GM21390 (cell line): Measurements from ENCODE around the gene CLTC.
"Not testable (repeated sequence)": the region's sequence is repeated elsewhere in the genome, so short reads cannot be mapped to it uniquely, and the experiment has no call there.

Experiments
- ATAC-seq: cut with Tn5 transposase; IDR thresholded peaks from one replicate; pipeline ENCODE4 v1.9.1; 2021; ENCODE audit not compliant: unreplicated experiment

The CLTC gene

GRCh38 chr17:59619298-59620063, at the start of gene CLTC:
TSS of gene CLTC (plus strand) at chr17:59619895. CDS start at chr17:59620132, 237 bp downstream.
- peak; percentile 71 for ATAC-seq

- ATAC-seq, result no peak
These were observed 47.3 kb upstream of the CLTC start for GRCh38 chr17:59572301-59572924.

GRCh38 chr17:59584168-59584567, 35.5 kb upstream of the CLTC start:
- ATAC-seq, result not testable (repeated sequence)

DNA sequence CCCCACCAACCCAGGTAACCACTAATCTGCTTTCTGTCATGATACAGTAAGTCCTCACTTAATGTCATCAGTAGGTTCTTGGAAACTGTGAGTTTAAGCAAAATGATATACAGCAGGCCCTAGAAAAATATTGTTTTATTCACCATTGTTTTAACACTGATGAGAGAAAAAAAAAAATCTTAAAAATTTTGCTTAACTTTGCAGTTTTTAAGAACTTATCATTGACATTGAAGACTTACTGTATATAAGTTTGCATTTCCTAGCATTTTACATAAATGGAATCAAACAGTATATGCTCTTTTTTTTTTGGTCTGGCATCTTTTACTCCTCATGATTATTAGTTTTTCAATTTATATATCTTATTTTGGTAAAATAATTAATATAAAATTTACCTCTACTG, 19.5 kb upstream of the CLTC start:
- no peak for ATAC-seq

DNA sequence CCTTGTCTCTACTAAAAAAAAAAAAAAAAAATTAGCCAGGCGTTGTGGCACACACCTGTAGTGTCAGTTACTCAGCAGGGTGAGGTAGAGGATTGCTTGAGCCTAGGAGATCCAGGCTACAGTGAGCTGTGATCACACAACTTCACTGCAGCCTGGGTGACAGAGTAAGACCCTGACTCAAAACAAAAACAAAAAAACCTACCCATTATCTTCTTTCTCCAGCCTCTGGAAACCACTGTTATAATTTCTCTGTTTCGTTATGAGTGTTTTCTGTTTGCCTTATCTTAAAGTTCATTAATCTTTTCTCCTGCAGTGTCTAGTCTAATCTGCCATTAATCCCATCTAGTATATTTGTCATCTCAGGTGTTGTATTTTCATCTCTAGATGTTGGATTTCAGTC, 18.6 kb upstream of the CLTC start:
- no peak for ATAC-seq

DNA sequence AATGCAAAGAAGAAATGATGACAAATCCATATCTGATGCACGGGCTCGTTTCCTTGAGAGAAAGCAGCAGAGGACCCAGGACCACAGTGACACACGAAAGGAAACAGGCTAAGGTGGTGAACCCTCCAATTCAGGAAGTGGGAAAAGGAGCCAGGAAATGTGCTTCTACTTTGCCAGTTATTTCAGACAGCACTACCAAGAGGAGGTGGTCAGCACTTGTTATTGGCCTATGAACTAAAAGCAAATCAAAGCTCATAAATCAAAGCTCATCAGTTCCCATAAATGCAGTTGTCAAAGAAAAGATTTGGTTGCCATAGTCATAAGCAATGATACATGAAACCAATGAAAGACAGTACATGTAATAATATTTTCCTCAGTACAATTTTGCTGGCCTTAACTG, 12.6 kb upstream of the CLTC start:
- no peak for ATAC-seq

- ATAC-seq, result no peak
These were observed 11.8 kb upstream of the CLTC start for GRCh38 chr17:59607817-59608403.

DNA sequence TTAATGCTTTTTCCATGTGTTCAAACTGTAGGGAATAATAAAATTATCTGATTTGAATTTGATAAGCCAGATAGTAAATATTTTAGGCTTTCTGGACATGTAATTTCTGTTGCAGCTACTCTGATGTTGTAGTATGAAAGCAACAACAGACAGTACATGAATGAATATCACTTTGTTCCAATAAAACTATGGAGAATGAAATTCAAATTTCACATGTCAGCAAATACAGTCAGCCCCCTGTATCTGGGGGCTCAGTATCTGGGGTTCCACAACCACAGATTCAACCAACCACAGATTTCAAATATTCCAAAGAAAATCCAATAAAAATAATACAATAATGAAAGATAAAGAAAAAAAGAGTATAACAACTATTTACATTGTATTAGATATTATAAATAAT, 8.2 kb upstream of the CLTC start:
- ATAC-seq, result no peak

DNA sequence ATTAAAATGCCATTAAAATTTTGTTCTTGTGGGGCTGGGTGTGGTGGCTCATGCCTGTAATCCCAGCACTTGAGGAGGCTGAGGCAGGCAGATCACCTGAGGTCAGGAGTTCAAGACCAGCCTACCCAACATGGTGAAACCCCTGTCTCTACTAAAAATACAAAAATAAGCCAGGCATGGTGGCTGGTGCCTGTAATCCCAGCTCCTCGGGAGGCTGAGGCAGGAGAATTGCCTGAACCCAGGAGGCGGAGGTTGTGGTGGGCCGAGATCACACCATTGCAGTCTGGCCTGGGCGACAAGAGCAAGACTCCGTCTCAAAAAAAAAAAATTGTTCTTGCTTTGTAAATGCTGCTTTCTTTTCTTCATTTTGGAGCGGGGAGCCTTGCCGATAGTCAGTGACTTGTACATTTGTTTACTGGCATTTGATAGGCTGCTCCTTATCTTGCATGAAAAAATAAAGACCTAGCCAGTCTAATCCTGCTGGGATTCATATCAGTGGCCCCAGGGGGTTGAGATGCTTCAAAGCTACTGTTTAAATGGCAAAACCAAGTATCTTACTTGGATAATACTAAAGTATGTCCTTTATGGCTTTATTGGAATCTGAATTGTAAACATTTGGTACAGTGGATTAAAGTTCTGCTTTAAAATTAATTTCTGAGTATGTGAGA, 3.3 kb upstream of the CLTC start:
- ATAC-seq, result no peak

DNA sequence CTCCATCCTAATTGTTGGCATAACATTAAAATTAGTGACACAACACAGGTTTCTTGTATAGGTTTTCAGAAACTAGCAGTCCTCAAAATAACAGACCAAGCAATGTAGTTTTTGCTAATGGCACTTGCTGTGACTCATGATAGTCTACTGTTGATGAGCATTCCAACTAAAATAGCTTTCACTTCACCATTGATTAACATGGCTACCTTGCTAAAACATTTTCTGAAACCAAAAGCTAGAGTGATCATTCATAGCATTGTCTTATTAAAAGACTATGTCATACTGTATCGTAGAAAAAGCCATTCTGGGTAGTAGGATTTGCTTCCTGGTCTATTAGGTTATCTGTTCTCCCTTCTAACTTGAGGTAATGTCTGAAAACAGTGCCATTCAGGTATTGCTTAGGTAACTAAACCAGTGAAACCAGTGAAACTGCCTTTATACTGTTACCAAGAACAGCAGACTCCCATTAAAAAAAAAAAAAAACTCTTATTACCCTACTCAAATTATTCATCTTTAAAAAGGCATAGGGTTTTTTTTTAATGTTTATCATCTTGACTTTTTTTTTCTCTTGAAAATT, 2.5 kb upstream of the CLTC start:
- no peak for ATAC-seq

- ATAC-seq, result no peak
These were observed 729 bp upstream of the CLTC start for GRCh38 chr17:59619035-59619297.

DNA sequence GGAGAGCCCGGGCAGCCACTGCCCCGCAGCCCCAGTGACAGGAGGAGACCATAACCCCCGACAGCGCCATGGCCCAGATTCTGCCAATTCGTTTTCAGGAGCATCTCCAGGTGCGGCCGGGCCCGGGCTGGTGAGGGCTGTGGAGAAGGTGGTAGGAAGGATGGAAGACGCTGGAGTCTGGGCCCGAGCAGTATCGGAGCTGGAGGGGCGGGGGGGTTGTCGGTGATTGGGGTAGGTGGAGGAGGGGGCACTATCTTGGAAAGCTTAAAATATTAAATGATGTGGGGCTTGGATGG, 317 bp downstream of the CLTC start:
- ATAC-seq, result no peak

DNA sequence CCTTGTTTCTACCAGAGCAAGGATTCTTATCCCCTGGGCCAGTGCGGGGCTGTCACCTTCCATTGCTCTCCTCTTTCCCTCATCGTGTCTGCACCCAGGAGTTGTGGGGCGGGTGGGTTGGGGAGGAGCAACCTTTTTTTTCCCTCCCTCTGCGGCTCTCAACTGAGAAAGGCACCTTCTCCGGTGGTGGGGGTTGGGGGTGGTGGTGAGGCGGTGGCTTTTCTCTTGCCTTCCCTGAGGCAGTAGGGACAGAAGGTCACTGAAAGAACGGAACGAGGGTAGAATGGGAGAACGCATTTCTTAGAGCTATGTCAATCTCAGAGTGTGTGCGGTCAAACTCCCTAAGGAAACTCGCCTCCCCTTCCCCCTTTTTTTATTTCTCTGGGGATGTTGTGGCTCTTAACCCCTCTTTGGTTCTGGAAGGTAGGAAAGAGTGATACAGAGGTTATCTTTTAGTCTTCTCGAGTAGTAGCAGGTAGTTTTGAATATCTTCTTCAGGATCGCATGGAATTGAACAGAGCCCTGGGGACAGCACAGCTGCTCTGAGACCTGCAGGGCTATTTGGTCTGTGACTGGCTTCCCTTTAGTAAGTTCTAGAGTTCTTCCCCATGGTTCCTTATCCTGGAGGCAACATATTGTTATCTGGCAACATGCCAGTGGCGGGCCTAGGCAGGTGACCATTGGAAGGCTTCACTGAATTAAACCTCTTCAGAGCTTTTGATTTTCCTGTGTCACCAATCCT, 994 bp downstream of the CLTC start:
- no peak for ATAC-seq

GRCh38 chr17:59621771-59622170, 2.1 kb downstream of the CLTC start:
- no peak for ATAC-seq

DNA sequence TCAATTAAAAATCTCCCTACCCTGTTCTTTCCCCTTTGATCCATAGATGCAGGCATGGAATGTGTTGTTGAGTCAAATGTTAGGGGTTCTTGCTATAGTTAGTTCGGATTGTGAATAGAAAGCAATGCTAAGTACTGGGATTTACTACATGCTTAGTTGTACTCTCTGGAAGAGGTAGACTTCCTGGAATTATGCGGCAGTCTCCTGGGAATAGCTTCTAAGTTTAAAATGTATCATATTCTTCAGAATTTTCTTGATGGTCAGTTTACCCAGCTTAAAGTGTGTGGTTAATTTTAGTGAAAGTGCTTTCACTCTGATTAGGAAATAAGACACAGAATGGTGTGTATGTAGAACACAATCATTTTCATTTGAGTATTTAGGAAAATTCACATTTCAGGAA, 3.5 kb downstream of the CLTC start:
- ATAC-seq, result no peak

DNA sequence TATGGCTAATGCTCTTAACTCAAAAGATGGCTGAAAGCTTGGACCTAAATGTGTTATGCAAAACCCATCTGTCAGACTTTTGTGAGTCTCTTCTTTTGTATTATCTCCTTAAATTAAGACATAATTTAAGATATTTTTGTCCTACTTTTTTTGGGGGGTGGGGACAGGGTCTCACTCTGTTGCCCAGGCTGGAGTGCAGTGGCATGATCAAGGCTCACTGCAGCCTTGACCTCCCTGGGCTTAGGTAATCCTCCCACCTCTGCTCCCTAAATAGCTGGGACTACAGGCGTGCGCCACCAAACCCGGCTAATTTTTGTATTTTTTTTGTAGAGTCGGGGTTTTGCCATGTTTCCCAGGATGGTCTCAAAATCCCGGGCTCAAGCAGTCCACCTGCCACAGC, 7.1 kb downstream of the CLTC start:
- ATAC-seq, result no peak

- ATAC-seq, result no peak
These were observed 7.6 kb downstream of the CLTC start for GRCh38 chr17:59627274-59627673.

DNA sequence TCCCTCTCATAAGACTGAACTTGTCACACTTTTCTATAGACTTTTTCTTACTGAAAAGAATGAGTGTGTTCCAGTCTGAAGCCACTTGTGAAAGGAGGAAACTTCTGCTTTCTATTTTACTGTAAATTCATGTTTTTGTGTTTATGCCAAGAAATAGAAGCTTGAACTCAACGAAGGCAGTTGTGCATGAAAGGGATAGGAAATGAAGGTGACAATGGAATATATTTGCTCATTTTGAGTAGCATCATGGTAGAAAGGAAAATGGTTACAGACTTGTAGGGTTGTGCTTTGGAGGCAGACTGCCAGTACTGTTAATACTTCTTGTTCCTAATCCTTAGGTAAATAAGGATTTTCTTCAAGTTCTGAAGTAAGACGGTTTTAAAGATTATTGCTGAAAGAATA, 8.1 kb downstream of the CLTC start:
- no peak for ATAC-seq

GRCh38 chr17:59629174-59629573, 9.5 kb downstream of the CLTC start:
- ATAC-seq, result no peak

- ATAC-seq, result no peak
These were observed 11.6 kb downstream of the CLTC start for GRCh38 chr17:59631276-59631675.

DNA sequence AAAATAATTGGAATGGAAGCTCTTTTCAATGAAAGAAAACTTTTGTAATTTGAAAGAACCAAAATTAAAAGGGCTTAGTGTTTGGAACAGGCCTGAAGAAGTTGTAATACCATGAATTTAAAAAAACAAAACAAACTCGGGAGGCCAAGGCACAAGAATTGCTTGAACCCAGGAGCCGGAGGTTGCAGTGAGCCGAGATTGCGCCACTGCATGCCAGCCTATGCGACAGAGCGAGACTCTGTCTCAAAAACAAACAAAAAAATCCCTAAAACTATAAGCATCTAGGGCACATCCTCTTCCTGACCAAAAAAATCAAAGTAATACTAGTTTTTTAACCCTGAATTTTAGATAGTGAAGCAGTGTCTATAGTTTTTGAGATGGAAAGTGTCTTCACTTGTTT, 12.7 kb downstream of the CLTC start:
- no peak for ATAC-seq
